Neural crest cell (in vitro differentiated cells): Measurements from ENCODE around the gene KRTAP9-9. TPM values are rescaled to one million over a fixed set of nuclear protein-coding genes. Genes with fewer than 3 reads are reported as not detected.
"Not testable (repeated sequence)": the region's sequence is repeated elsewhere in the genome, so short reads cannot be mapped to it uniquely, and the experiment has no call there.

Source experiments
- DNase-seq: peaks from one replicate; pipeline ENCODE4 v3.0.0; 2021; ENCODE audit warnings: low read depth, mixed read lengths, low spot score
- H3K27ac Mint-ChIP-seq: one replicate; pipeline ENCODE4 v1.8.0; 2021; ENCODE audit warnings: mild to moderate bottlenecking, mixed read lengths; ENCODE audit not compliant: unreplicated experiment
- H3K27me3 Mint-ChIP-seq: 2 replicates; pipeline ENCODE4 v1.8.0; 2021; ENCODE audit warnings: low read depth, mild to moderate bottlenecking, mixed read lengths
- H3K36me3 Mint-ChIP-seq: 2 replicates; pipeline ENCODE4 v1.8.0; 2021; ENCODE audit warnings: low read depth, mild to moderate bottlenecking, mixed read lengths
- H3K4me1 Mint-ChIP-seq: 2 replicates; pipeline ENCODE4 v1.8.0; 2021; ENCODE audit warnings: mixed read lengths
- H3K4me3 Mint-ChIP-seq: one replicate; pipeline ENCODE4 v1.8.0; 2021; ENCODE audit warnings: mild to moderate bottlenecking, mixed read lengths
- H3K9me3 Mint-ChIP-seq: 2 replicates; pipeline ENCODE4 v1.8.0; 2021; ENCODE audit warnings: mixed read lengths
- CTCF ChIP-seq: fragments of 200-600 bp; sonication (generic); conservative IDR thresholded peaks from 2 replicates; pipeline ENCODE4 v1.5.0; 2021; ENCODE audit warnings: antibody characterized with exemption, mild to moderate bottlenecking
- total RNA-seq: library from RNA; stranded (reverse); gene quantifications from 2 replicates; pipeline ENCODE4 v1.2.1, GENCODE V29; 2021

KRTAP9-9 gene
- total RNA-seq, 1 donor from 2014 or later: not detected

GRCh38 chr17:41265078-41265477, 9.9 kb downstream of the KRTAP9-9 start, which contains the start of gene KRTAP9-6:
KRTAP9-6 (plus strand) TSS chr17:41265378; CDS start chr17:41265378, 0 bp downstream.
- Mint-ChIP-seq H3K4me1 (no peaks in the 10 kb centered on the region), H3K9me3 (peaks cover 3% of the 10 kb centered on the region), H3K36me3 (no peaks in the 10 kb centered on the region), H3K27me3 (peaks cover 49% of the 10 kb centered on the region), H3K4me3 (no peak within 1 kb of the TSS), H3K27ac (no peak within 1 kb of the TSS)
- no peak for DNase-seq
- no peak for TF ChIP-seq CTCF

- H3K36me3 Mint-ChIP-seq: no peaks in the 10 kb centered on the region
- H3K27me3 Mint-ChIP-seq: peaks cover 25% of the 10 kb centered on the region
- TF ChIP-seq CTCF: no peak
- no peak overlapping the region for H3K27ac Mint-ChIP-seq
- H3K4me1 Mint-ChIP-seq: no peaks in the 10 kb centered on the region
- no peaks in the 10 kb centered on the region for H3K9me3 Mint-ChIP-seq
- no peak overlapping the region for H3K4me3 Mint-ChIP-seq
- DNase-seq: no peak
Observed at GRCh38 chr17:41267711-41268110, 12.5 kb downstream of the KRTAP9-9 start.

GRCh38 chr17:41271323-41271722, 16.1 kb downstream of the KRTAP9-9 start:
- not testable (repeated sequence) for DNase-seq, H3K27me3 Mint-ChIP-seq, H3K9me3 Mint-ChIP-seq, H3K4me1 Mint-ChIP-seq, H3K4me3 Mint-ChIP-seq, H3K36me3 Mint-ChIP-seq, H3K27ac Mint-ChIP-seq

- no peaks in the 10 kb centered on the region for H3K9me3 Mint-ChIP-seq
- H3K4me3 Mint-ChIP-seq: no peak overlapping the region
- no peak for TF ChIP-seq CTCF
- DNase-seq: no peak
- H3K4me1 Mint-ChIP-seq: no peaks in the 10 kb centered on the region
- H3K27ac Mint-ChIP-seq: no peak overlapping the region
- no peaks in the 10 kb centered on the region for H3K36me3 Mint-ChIP-seq
- peaks cover 13% of the 10 kb centered on the region for H3K27me3 Mint-ChIP-seq
Observed at GRCh38 chr17:41271858-41272257, 16.7 kb downstream of the KRTAP9-9 start.

GRCh38 chr17:41275648-41276190, 20.5 kb downstream of the KRTAP9-9 start, which contains the start of gene KRTAP9-7:
KRTAP9-7 (plus strand) TSS chr17:41275698; CDS start chr17:41275698, 0 bp downstream.
- peaks cover 45% of the 10 kb centered on the region for H3K27me3 Mint-ChIP-seq
- H3K4me3 Mint-ChIP-seq, H3K9me3 Mint-ChIP-seq, DNase-seq, H3K27ac Mint-ChIP-seq, H3K36me3 Mint-ChIP-seq, H3K4me1 Mint-ChIP-seq: not testable (repeated sequence)

GRCh38 chr17:41278176-41278955, 23.2 kb downstream of the KRTAP9-9 start:
- H3K36me3 Mint-ChIP-seq: no peaks in the 10 kb centered on the region
- peaks cover 53% of the 10 kb centered on the region for H3K27me3 Mint-ChIP-seq

More at GRCh38 chr17:41278176-41278955, 23.2 kb downstream of the KRTAP9-9 start:
- no peak for DNase-seq
- no peaks in the 10 kb centered on the region for H3K9me3 Mint-ChIP-seq
- no peak overlapping the region for H3K27ac Mint-ChIP-seq
- H3K4me3 Mint-ChIP-seq: no peak overlapping the region
- no peaks in the 10 kb centered on the region for H3K4me1 Mint-ChIP-seq
- TF ChIP-seq CTCF: no peak
